RKO (cell line): ENCODE data around the gene SRR.
A peak's percentile ranks its signal among the peaks of the same experiment; 100 is the strongest.
"Not testable (repeated sequence)": the region's sequence is repeated elsewhere in the genome, so short reads cannot be mapped to it uniquely, and the experiment has no call there.

ENCODE experiments used
- DNase-seq: peaks from one replicate; pipeline ENCODE4 v3.0.0-alpha.2; 2016; ENCODE audit warnings: low spot score

Gene SRR

GRCh38 chr17:2292100-2292499 is 11.7 kb upstream of the SRR start:
- no peak for DNase-seq

- no peak for DNase-seq
Observed at GRCh38 chr17:2295575-2295974, 8.2 kb upstream of the SRR start.

DNA sequence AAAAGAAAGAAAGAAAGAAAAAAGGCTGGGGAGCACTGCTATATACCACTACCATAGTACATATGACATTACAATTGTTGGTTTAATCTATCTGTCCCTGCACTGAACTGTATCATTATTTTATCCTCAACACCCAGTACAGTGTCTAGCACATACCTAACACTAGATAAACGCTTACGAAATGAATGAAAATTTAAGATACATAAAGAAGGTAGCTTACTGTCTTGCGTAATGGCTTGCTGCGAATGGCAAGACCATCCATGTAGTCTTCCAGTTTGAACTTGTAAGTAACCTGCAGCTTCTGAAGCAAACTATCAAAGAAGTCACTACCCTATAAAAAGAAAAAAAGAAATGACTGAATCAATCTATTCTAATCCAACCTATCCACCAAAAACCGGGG is 6.7 kb upstream of the SRR start:
- no peak for DNase-seq

DNA sequence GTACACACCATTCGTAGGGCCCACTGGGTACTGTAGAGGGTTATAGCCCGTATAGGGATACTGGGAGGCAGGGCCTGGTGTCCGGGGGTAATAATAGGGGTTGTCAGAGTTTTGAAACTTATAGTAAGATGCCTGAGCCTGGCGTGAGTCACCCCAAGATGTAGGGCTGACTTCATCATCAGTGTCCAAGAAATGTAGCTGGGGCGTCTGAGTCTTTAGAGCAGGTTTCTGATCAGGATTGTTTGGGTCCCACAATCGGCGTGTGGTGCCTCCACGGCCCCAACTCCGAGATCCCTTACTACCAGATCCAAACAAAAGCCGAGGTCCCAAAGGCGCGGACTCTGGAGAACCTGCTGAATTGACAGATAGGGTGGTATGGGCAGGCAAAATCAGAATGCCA is 4.6 kb upstream of the SRR start:
- DNase-seq = peak; percentile 24

DNA sequence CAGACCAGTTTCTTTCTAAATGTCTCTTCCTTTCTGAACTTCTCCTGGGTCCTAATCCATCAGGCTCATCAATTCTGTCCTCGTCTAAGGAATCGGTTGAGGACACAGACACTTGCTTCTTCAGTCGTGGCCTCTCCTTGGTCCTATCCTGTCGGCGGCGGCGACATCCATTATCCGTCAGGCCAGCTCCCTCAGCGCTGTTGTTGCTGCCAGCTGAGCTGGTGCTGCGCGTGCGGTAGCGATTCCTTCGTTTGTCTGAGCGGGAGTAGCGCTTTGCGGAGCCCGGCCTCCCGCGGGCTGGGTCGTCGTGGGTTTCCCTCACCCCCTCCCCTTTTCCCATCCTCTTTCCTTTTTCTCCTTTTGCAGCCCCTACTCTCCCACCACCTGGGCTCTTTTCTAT is 4.0 kb upstream of the SRR start:
- DNase-seq = no peak

GRCh38 chr17:2302778-2303203 is 959 bp upstream of the SRR start:
- no peak for DNase-seq

GRCh38 chr17:2304931-2305330 is 1.2 kb downstream of the SRR start:
- DNase-seq = no peak

GRCh38 chr17:2309338-2310154 is 5.8 kb downstream of the SRR start:
- no peak for DNase-seq

GRCh38 chr17:2312736-2313135 is 9.0 kb downstream of the SRR start:
- DNase-seq = no peak

GRCh38 chr17:2316916-2317205 is 13.1 kb downstream of the SRR start:
- not testable (repeated sequence) for DNase-seq

DNA sequence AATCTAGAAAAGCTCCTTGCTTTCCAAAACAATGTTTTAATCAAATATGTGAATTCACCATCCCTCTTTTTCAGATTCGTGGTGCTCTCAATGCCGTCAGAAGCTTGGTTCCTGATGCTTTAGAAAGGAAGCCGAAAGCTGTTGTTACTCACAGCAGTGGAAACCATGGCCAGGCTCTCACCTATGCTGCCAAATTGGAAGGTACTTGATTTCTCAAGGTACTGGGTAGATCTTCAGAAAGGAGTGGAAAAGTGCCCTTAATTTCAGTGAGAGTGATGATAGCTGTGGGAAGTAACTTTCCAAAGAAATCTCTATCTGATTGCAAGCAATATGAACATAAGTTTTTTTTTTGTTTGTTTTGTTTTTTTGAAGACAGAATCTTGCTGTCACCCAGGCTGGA is 14.0 kb downstream of the SRR start:
- DNase-seq = no peak

DNA sequence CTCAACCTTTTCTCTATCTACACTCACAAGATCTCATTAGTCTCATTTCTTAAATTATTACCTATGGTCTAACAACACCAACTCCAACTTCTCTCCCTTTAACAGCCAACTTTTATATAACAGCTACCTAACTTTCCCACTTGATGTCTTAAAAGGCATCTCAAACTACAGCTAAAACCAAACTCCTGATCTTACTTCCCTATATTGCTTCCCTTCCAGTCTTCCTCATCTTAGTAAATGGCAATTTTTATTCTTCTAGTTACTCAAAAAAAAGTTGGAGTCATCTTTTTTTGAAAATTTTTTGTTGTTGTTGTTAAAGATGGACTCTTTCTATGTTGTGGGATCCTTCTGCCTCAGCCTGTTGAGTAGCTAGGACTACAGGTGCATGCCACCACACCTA is 15.3 kb downstream of the SRR start:
- no peak for DNase-seq

GRCh38 chr17:2321399-2321798 is 17.6 kb downstream of the SRR start:
- DNase-seq = no peak

GRCh38 chr17:2323629-2324314 is 20.0 kb downstream of the SRR start:
- DNase-seq = no peak

DNA sequence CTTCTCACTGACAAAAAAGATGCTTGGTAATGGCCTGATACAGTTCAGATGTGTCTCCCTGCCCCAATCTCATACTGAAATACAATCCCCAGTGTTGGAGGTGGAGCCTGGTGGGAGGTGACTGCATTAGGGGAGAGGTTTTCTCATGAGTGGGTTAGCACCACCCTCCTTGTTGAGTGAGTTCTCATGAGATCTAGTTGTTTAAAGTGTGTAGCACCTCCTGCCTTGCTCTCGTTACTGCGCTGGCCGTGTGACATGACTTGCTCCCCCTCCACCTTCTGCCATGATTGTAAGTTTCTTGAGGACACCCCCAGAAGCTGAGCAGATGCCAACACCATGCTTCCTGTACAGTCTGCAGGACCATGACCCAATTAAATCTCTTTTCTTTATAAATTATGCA is 27.6 kb downstream of the SRR start:
- DNase-seq = no peak

GRCh38 chr17:2335726-2336214 is 32.0 kb downstream of the SRR start:
- no peak for DNase-seq

DNA sequence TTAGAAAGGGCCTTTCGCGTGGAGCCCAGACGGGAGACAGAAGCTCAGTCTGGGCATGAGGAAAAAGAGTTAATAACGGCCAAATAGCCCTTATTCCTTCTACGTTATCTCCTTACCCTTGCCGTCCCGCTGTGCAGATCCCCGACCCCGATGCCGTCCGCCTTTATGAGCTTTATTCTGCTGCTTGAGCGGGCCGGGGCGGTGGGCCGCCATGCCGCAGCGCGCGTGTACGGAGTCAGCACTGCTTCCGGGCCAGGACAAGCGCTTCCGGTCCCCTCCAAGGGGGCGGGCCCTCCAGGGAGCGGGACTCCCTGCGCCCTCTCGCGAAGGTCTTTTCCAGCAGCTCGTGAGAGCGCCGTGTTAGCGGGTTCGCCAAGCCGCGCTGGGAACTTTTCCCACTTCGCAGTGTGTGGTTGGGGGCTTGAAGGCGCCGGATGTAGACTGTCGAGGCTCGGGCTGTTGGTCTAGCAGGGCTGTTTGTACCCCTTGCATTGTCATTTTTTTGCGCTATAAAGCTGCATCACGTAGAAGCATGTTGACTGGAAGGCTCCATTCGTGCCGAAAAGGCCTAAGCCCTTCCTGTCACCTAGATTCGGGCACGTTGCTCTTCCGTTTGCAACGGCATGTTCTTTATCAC is 32.6 kb downstream of the SRR start, which contains the start of gene TSR1:
Gene TSR1 (minus strand): TSS at position 243 of the 637 bp plus-strand sequence. CDS start 30 bp downstream, at position 213.
- DNase-seq = peak; percentile 91

DNA sequence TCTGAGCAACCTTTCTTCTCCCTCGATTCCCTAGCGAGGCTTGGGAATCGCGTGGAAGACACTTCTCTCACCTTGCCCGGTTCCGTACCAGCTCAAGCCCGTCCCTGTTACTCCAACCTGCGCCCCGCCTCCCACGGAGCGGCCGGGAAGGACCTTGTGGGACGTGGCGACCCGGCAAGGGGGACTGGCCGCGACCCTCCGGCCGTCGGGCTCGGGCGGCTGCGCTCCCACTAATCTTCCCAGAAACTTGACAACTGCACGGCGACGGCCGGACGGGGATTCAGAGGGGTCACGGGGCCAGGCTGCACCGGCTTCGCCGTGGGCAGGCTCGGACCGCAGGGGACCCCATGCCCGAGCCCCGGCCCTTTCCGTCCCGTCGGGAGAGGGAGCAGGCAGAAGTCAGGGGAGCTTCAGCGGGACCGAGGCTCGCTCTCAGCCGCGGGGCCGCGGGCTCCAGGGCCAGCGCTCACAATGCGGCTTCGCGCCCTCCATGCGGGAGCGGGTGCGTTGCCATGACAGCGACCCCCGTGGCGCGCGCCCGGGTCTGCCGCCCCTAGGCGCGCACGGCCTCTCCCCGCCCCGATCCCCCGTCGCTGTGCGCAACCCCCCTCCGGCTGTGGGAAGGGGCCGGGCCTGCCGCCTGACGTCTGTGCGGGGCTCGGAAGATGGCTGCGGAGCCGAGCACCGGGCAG is 33.2 kb downstream of the SRR start, which contains the start of gene SGSM2:
Gene SGSM2 (plus strand): TSS at position 650 of the 692 bp plus-strand sequence. CDS start 188 bp downstream, outside the sequence.
- peak; percentile 51 for DNase-seq

- DNase-seq = peak; percentile 54
Observed at GRCh38 chr17:2337544-2338314, 34.0 kb downstream of the SRR start.

GRCh38 chr17:2338315-2338657 is 34.5 kb downstream of the SRR start:
- DNase-seq = no peak

DNA sequence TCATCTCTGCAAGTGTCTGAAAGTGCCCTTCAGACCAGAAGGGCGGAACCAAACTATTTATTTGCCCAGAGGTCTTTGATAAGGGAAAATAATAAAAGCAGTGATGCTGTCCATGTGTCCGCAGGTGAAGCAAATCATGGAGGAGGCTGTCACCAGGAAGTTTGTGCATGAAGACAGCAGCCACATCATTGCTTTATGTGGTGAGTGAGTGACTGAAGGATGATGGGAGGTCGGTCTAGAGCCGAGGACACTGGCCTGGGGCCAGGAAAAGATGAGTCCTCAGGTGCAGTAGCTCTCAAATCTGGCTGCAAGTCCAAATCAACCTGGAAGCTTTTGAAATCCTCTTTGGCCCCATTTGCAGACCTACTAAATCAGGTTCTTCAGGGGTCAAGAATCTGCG is 39.7 kb downstream of the SRR start:
- peak; percentile 56 for DNase-seq

GRCh38 chr17:2344528-2344927 is 40.8 kb downstream of the SRR start:
- DNase-seq = no peak
